Trophoblast cell (in vitro differentiated cells and primary cell): ENCODE results near the gene ATCAY.

ENCODE experiments used
- DNase-seq, 2 donors: peaks; one replicate each; pipeline ENCODE4 v3.0.0-alpha.2; 2016
- H2AFZ ChIP-seq: 2 replicates; pipeline ENCODE4 v1.6.1; 2013; ENCODE audit warnings: low read length, moderate library complexity, mild to moderate bottlenecking; ENCODE audit not compliant: insufficient read depth, poor library complexity
- H2AK5ac ChIP-seq: 2 replicates; pipeline ENCODE4 v1.6.1; 2013; ENCODE audit warnings: mild to moderate bottlenecking, low read length
- H2BK120ac ChIP-seq: 2 replicates; pipeline ENCODE4 v1.6.1; 2013; ENCODE audit warnings: low read length, mild to moderate bottlenecking, moderate library complexity; ENCODE audit not compliant: insufficient read depth, poor library complexity
- H2BK12ac ChIP-seq: 2 replicates; pipeline ENCODE4 v1.6.1; 2013; ENCODE audit warnings: mild to moderate bottlenecking, low read length, moderate library complexity
- H2BK5ac ChIP-seq: 2 replicates; pipeline ENCODE4 v1.6.1; 2013; ENCODE audit warnings: low read length, low read depth, moderate library complexity, mild to moderate bottlenecking; ENCODE audit not compliant: poor library complexity
- H3K14ac ChIP-seq: 2 replicates; pipeline ENCODE4 v1.6.1; 2013; ENCODE audit warnings: mild to moderate bottlenecking, low read length
- H3K18ac ChIP-seq: 2 replicates; pipeline ENCODE4 v1.6.1; 2013; ENCODE audit warnings: mild to moderate bottlenecking, low read length
- H3K23ac ChIP-seq: 2 replicates; pipeline ENCODE4 v1.6.1; 2013; ENCODE audit warnings: low read length
- H3K27ac ChIP-seq: 2 replicates; pipeline ENCODE4 v1.5.1; 2013; ENCODE audit warnings: low read depth, mild to moderate bottlenecking, inconsistent platforms, low read length, moderate library complexity
- H3K27me3 ChIP-seq: 2 replicates; pipeline ENCODE4 v1.6.1; 2013; ENCODE audit warnings: inconsistent platforms, mild to moderate bottlenecking, low read length, moderate library complexity; ENCODE audit not compliant: insufficient read depth
- H3K36me3 ChIP-seq, 2 experiments: 1 replicate in 1 of 2; 2 replicates in 1 of 2; pipeline ENCODE4 v1.6.1; 2013; ENCODE audit warnings: low read length in 2 of 2, mild to moderate bottlenecking in 2 of 2, moderate library complexity in 1 of 2; ENCODE audit not compliant: insufficient read depth in 2 of 2, control insufficient read depth in 1 of 2
- H3K4ac ChIP-seq: 2 replicates; pipeline ENCODE4 v1.6.1; 2013; ENCODE audit warnings: low read depth, mild to moderate bottlenecking, low read length, moderate library complexity
- H3K4me1 ChIP-seq, 2 experiments: 1 replicate in 1 of 2; 2 replicates in 1 of 2; pipeline ENCODE4 v1.6.1; 2013; ENCODE audit warnings: low read length in 2 of 2, mild to moderate bottlenecking in 2 of 2, moderate library complexity in 1 of 2; ENCODE audit not compliant: insufficient read depth in 2 of 2, control insufficient read depth in 1 of 2
- H3K4me2 ChIP-seq: 2 replicates; pipeline ENCODE4 v1.6.1; 2013; ENCODE audit warnings: inconsistent platforms, mild to moderate bottlenecking, low read length, moderate library complexity
- H3K4me3 ChIP-seq: 2 replicates; pipeline ENCODE4 v1.5.1; 2013; ENCODE audit warnings: mild to moderate bottlenecking, low read depth, low read length, inconsistent platforms
- H3K79me1 ChIP-seq: one replicate; pipeline ENCODE4 v1.6.1; 2013; ENCODE audit warnings: low read length
- H3K79me2 ChIP-seq: 2 replicates; pipeline ENCODE4 v1.6.1; 2013; ENCODE audit warnings: low read length, mild to moderate bottlenecking; ENCODE audit not compliant: control insufficient read depth, insufficient read depth, poor library complexity
- H3K9ac ChIP-seq: 2 replicates; pipeline ENCODE4 v1.6.1; 2013; ENCODE audit warnings: mild to moderate bottlenecking, low read length
- H3K9me3 ChIP-seq: 2 replicates; pipeline ENCODE4 v1.6.1; 2013; ENCODE audit warnings: low read depth, mild to moderate bottlenecking, control low read depth, inconsistent platforms, low read length; ENCODE audit not compliant: insufficient read depth
- H4K12ac ChIP-seq: 2 replicates; pipeline ENCODE4 v1.6.1; 2013; ENCODE audit warnings: low read depth, mild to moderate bottlenecking, low read length, moderate library complexity
- H4K8ac ChIP-seq: 2 replicates; pipeline ENCODE4 v1.6.1; 2013; ENCODE audit warnings: low read depth, mild to moderate bottlenecking, low read length, moderate library complexity
- H4K91ac ChIP-seq: one replicate; pipeline ENCODE4 v1.6.1; 2013; ENCODE audit warnings: low read depth, mild to moderate bottlenecking, low read length, moderate library complexity
- WGBS: extraction: QIAGEN DNeasy Blood & Tissue Kit; methylation state at CpG from one replicate; pipeline ENCODE4 v1.1.7; 2013; ENCODE audit warnings: missing lambda C conversion rate; ENCODE audit not compliant: insufficient read length, insufficient coverage; ENCODE audit errors: extremely low coverage; 5-methylcytosine and 5-hydroxymethylcytosine counted together

The ATCAY gene

DNA sequence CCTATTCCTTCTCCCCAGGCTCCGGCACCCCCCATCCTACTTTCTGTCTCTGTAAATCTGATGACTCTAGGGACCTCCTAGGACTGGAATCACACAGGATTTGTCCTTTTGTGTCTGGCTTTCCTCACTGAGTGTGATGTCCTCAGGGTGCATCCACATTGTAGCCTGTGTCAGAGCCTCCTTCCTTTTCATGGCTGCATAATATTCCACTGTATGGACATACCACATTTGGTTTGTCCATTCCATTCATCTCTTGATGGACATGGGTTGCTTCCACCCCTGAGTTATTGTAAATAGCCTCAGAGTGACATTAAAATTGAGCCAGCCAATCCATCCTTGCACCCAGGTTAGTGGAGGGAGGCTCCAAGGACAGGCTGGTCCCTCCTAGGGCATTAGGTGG, 29.6 kb downstream of the ATCAY start:
- Histone ChIP-seq H4K91ac (no peak overlapping the region), H3K4me1 (no peaks in the 10 kb centered on the region), H3K9me3 (peaks cover 7% of the 10 kb centered on the region), H3K36me3 (no peaks in the 10 kb centered on the region), H2BK5ac (no peak overlapping the region), H3K14ac (no peak overlapping the region), H3K4ac (no peak overlapping the region), H3K9ac (no peak overlapping the region), H2AK5ac (no peak overlapping the region), H2BK120ac (no peak overlapping the region), H3K27me3 (no peaks in the 10 kb centered on the region), H2AFZ (no peak overlapping the region), H3K79me2 (no peaks in the 10 kb centered on the region), H3K4me3 (no peak overlapping the region), H3K27ac (no peak overlapping the region), H2BK12ac (no peak overlapping the region), H4K12ac (no peak overlapping the region), H3K79me1 (no peaks in the 10 kb centered on the region), H3K4me2 (no peak overlapping the region), H3K18ac (no peak overlapping the region), H3K23ac (no peak overlapping the region), H4K8ac (no peak overlapping the region)
- no CpG with 5 or more reads among the region's 1 CpG for WGBS
- no peak for DNase-seq

DNA sequence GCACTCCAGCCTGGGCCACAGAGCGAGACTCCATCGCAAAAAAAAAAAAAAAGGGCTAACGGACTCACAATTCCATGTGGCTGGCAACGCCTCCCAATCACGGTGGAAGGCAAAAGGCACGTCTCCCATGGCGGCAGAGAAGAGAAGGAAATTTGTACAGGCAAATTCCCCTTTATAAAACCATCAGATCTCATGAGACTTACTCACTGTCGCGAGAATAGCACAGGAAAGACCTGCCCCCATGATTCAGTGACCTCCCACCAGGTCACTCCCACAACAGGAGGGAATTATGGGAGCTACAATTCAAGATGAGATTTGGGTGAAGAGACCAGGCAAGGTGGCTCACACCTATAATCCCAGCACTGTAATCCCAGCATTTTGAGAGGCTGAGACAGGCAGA, 33.7 kb downstream of the ATCAY start:
- Histone ChIP-seq H2AK5ac (no peak overlapping the region), H3K9me3 (peaks cover 7% of the 10 kb centered on the region), H3K27ac (no peak overlapping the region), H4K91ac (no peak overlapping the region), H2BK12ac (no peak overlapping the region), H3K9ac (no peak overlapping the region), H2AFZ (no peak overlapping the region), H3K18ac (no peak overlapping the region), H3K14ac (no peak overlapping the region), H2BK5ac (no peak overlapping the region), H3K36me3 (no peaks in the 10 kb centered on the region), H3K4me1 (no peaks in the 10 kb centered on the region), H4K12ac (no peak overlapping the region), H3K79me1 (no peaks in the 10 kb centered on the region), H3K4ac (no peak overlapping the region), H4K8ac (no peak overlapping the region), H3K23ac (no peak overlapping the region), H3K4me2 (no peak overlapping the region), H3K27me3 (no peaks in the 10 kb centered on the region), H3K4me3 (no peak overlapping the region), H3K79me2 (no peaks in the 10 kb centered on the region), H2BK120ac (no peak overlapping the region)
- WGBS, result no CpG with 5 or more reads among the region's 9 CpGs
- DNase-seq, result no peak

DNA sequence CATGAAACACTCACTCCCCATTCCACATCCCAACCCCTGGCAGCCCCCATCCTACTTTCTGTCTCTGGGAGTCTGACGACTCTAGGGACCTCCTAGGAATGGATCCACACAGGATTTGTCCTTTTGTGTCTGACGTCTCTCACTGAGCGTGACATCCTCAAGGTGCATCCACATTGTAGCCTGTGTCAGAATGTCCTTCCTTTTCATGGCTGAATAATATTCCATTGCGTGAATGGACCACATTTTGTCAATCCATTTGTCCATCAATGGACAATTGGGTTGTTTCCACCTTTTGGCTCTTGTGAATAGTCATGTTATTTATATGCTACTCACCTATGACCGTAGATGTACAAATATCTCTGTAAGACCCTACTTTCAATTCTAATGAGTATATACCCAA, 35.5 kb downstream of the ATCAY start:
- Histone ChIP-seq H3K14ac (no peak overlapping the region), H2BK5ac (no peak overlapping the region), H4K91ac (no peak overlapping the region), H3K36me3 (no peaks in the 10 kb centered on the region), H3K79me2 (no peaks in the 10 kb centered on the region), H3K9me3 (peaks cover 4% of the 10 kb centered on the region), H2AK5ac (no peak overlapping the region), H4K8ac (no peak overlapping the region), H2AFZ (no peak overlapping the region), H3K27me3 (no peaks in the 10 kb centered on the region), H3K4ac (no peak overlapping the region), H3K79me1 (no peaks in the 10 kb centered on the region), H3K23ac (no peak overlapping the region), H3K4me1 (no peaks in the 10 kb centered on the region), H3K9ac (no peak overlapping the region), H3K18ac (no peak overlapping the region), H2BK120ac (no peak overlapping the region), H3K4me2 (no peak overlapping the region), H3K27ac (no peak overlapping the region), H4K12ac (no peak overlapping the region), H2BK12ac (no peak overlapping the region), H3K4me3 (no peak overlapping the region)
- WGBS, result no CpG with 5 or more reads among the region's 5 CpGs
- DNase-seq, result no peak

DNA sequence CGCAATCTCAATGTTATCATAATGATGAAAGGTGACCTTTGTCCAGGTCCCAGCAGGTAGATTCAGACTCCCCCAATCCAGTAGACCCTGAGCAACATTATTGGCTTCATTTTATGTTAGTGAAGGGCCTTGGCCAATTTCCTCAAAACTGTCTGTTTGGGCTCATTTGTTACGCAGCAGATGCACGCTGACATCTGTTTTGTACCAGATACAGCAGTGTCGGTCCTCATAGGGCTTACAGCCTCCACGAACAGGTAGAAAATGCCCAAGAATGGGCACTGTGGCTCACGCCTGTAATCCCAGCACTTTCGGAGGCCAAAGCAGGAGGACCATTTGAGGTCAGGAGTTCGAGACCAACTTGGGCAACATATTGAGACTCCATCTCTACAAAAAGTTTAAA, 39.3 kb downstream of the ATCAY start:
- no peak overlapping the region for H3K18ac ChIP-seq
- H2AK5ac ChIP-seq, result no peak overlapping the region
- no peak overlapping the region for H3K4me2 ChIP-seq
- H3K23ac ChIP-seq, result no peak overlapping the region
- no peak overlapping the region for H4K8ac ChIP-seq
- no peak overlapping the region for H3K27ac ChIP-seq
- no peak overlapping the region for H2BK5ac ChIP-seq
- H3K9me3 ChIP-seq, result peaks cover 9% of the 10 kb centered on the region
- no peak overlapping the region for H3K9ac ChIP-seq
- no peaks in the 10 kb centered on the region for H3K4me1 ChIP-seq
- H3K4ac ChIP-seq, result no peak overlapping the region
- no peaks in the 10 kb centered on the region for H3K79me2 ChIP-seq
- no peaks in the 10 kb centered on the region for H3K27me3 ChIP-seq
- H4K91ac ChIP-seq, result no peak overlapping the region
- WGBS, result no CpG with 5 or more reads among the region's 8 CpGs
- no peak overlapping the region for H3K14ac ChIP-seq
- no peak overlapping the region for H2AFZ ChIP-seq
- no peak for DNase-seq
- no peak overlapping the region for H2BK12ac ChIP-seq
- no peak overlapping the region for H4K12ac ChIP-seq
- H3K36me3 ChIP-seq, result no peaks in the 10 kb centered on the region
- no peaks in the 10 kb centered on the region for H3K79me1 ChIP-seq
- peak overlapping the region; percentile 36 for H3K4me3 ChIP-seq
- no peak overlapping the region for H2BK120ac ChIP-seq
